ENCODE measurements around the gene FRK. TPM values are rescaled to one million over a fixed set of nuclear protein-coding genes. Genes with fewer than 3 reads are reported as not detected.

FRK gene
- total RNA-seq, 2 experiments from 2014 or later: 0.04 to 0.07 TPM

- POLR2A ChIA-PET: no interaction called here
- no peaks in the 10 kb centered on the region for H3K36me3 Mint-ChIP-seq (ENCODE audit: low read depth)
- H3K9me3 Mint-ChIP-seq: no peaks in the 10 kb centered on the region
- no peak overlapping the region for H3K27ac Mint-ChIP-seq
- ATAC-seq (no peak), DNase-seq (no peak)
- CTCF ChIA-PET: no interaction called here
- intact Hi-C loops (cut with micrococcal nuclease): no loop called here
- no peak overlapping the region for H3K4me3 Mint-ChIP-seq
- H3K27me3 Mint-ChIP-seq: no peaks in the 10 kb centered on the region
- no peak for TF ChIP-seq CTCF (IDR thresholded peaks at IDR 0.05)
- H3K4me1 Mint-ChIP-seq (ENCODE audit: low read depth): no peaks in the 10 kb centered on the region
Measured at GRCh38 chr6:115882771-115883170, 177.9 kb downstream of the FRK start.

- no peak overlapping the region for H3K27ac Mint-ChIP-seq
- no peaks in the 10 kb centered on the region for H3K27me3 Mint-ChIP-seq
- no peaks in the 10 kb centered on the region for H3K4me1 Mint-ChIP-seq (ENCODE audit: low read depth)
- ChIA-PET POLR2A (no interaction called here), CTCF (no interaction called here)
- DNase-seq (no peak), ATAC-seq (no peak)
- no peak overlapping the region for H3K4me3 Mint-ChIP-seq
- H3K36me3 Mint-ChIP-seq (ENCODE audit: low read depth): no peaks in the 10 kb centered on the region
- intact Hi-C loops (cut with micrococcal nuclease): no loop called here
- no peaks in the 10 kb centered on the region for H3K9me3 Mint-ChIP-seq
- TF ChIP-seq CTCF (IDR thresholded peaks at IDR 0.05): no peak
Measured at GRCh38 chr6:115882174-115882573, 178.5 kb downstream of the FRK start.

Other genes with a start within 250 kb of the FRK start
- gene NT5DC1, start 40.0 kb upstream of the FRK start, total RNA-seq: 10 to 100 TPM; 47.8 to 53.3 TPM
- gene COL10A1, start 65.2 kb upstream of the FRK start, total RNA-seq: not detected
- 10 to 100 TPM; 11.8 to 12.2 TPM for gene TSPYL4, start 193.2 kb upstream of the FRK start, total RNA-seq
- 10 to 100 TPM; 38.5 to 38.6 TPM for gene TSPYL1, start 219.0 kb upstream of the FRK start, total RNA-seq

Measured in activated CD8-positive, alpha-beta T cell treated with anti-CD3 and anti-CD28 coated beads for 36 hours (primary cell).